Right cardiac atrium (tissue), 5 donors: ENCODE results near the gene GRHL3. TPM values are rescaled to one million over a fixed set of nuclear protein-coding genes. Genes with fewer than 3 reads are reported as not detected.

Source experiments
- ATAC-seq, 2 donors: fragments of 200-7000 bp; cut with Tn5 transposase; one replicate each; pipeline versions ENCODE4 v1.8.0 to v1.9.1; 2020; ENCODE audit warnings: moderate library complexity in 2 of 2, mild to moderate bottlenecking in 1 of 2
- DNase-seq, 3 donors: peaks; one replicate each; pipeline ENCODE4 v3.0.0-alpha.2; 2020
- H3K27ac ChIP-seq: one replicate; pipeline ENCODE4 v1.5.1; 2013; ENCODE audit warnings: mild to moderate bottlenecking, low read length, control low read depth, moderate library complexity
- H3K27me3 ChIP-seq: one replicate; pipeline ENCODE4 v1.6.1; 2013; ENCODE audit not compliant: control insufficient read depth, insufficient read depth
- H3K4me1 ChIP-seq: one replicate; pipeline ENCODE4 v1.6.1; 2013; ENCODE audit warnings: low read length; ENCODE audit not compliant: control insufficient read depth, insufficient read depth
- H3K4me3 ChIP-seq: one replicate; pipeline ENCODE4 v1.5.1; 2013; ENCODE audit warnings: low read length, control low read depth
- H3K9me3 ChIP-seq: one replicate; pipeline ENCODE4 v1.6.1; 2013; ENCODE audit warnings: low read length; ENCODE audit not compliant: control insufficient read depth
- WGBS: extraction: QIAGEN DNeasy Blood & Tissue Kit; methylation state at CpG from one replicate; pipeline ENCODE4 v1.1.7; 2013; 5-methylcytosine and 5-hydroxymethylcytosine counted together
- intact Hi-C, 4 donors: fragments of 100-400 bp; cut with DNase I; formaldehyde crosslinking; loops; one replicate each; pipeline versions ENCODE4 v1.11.0 to v1.14.0; 2022 to 2023
- polyA plus RNA-seq: library from polyadenylated mRNA; stranded (reverse); fragments of 200-250 nt; gene quantifications from one replicate; pipeline ENCODE4 v1.2.3, GENCODE V29; 2013
- total RNA-seq, 4 donors: library from RNA; stranded (reverse); fragmentation: NEBNext Ultra II Directional; extraction: Animal tissue kit (Norgen Biotek cat#: 25700); gene quantifications; one replicate each; pipeline ENCODE4 v1.2.1, GENCODE V29; 2021
- donor health status: healthy with polysubstance abuse.
- donor health status: DM: no; HTN: yes; CAD: no.
- donor health status: DM: no; HTN: no; CAD: no.
- donor health status: DM: no; HTN: yes; CAD: no; lungs with severe emphysema.
- donor health status: DM: yes; HTN: yes; CAD: no.

The GRHL3 gene
- total and polyA plus RNA-seq, 5 donors: 0.39 to 1.7 (median 0.85) TPM; not detected in 2

DNA sequence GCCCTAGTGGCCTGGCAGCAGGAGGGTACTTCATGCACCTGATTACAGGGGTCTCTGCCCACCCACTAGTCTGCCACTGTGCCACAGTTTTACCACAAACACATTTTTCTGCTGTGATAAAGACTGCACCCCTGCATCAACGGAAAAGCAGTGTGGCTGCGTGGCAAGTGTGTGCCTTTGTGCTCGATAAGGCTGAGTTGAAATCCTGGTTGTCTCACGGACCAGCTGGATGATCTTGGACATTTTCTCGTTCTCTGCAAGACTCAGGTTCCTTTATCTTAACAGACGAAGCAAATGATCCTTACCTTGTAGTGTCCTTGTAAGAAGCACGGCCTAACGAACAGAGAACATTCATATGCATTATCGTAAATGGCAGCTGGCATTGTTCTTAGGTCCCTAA lies 10.2 kb downstream of the GRHL3 start:
- no peak for ATAC-seq
- Histone ChIP-seq H3K27me3 (no peaks in the 10 kb centered on the region), H3K27ac (no peak overlapping the region), H3K4me3 (no peak overlapping the region), H3K4me1 (no peaks in the 10 kb centered on the region), H3K9me3 (no peaks in the 10 kb centered on the region)
- DNase-seq: no peak
- WGBS: 80% methylated on average over 9 of the region's 9 CpGs
- intact Hi-C loops: no loop called here

DNA sequence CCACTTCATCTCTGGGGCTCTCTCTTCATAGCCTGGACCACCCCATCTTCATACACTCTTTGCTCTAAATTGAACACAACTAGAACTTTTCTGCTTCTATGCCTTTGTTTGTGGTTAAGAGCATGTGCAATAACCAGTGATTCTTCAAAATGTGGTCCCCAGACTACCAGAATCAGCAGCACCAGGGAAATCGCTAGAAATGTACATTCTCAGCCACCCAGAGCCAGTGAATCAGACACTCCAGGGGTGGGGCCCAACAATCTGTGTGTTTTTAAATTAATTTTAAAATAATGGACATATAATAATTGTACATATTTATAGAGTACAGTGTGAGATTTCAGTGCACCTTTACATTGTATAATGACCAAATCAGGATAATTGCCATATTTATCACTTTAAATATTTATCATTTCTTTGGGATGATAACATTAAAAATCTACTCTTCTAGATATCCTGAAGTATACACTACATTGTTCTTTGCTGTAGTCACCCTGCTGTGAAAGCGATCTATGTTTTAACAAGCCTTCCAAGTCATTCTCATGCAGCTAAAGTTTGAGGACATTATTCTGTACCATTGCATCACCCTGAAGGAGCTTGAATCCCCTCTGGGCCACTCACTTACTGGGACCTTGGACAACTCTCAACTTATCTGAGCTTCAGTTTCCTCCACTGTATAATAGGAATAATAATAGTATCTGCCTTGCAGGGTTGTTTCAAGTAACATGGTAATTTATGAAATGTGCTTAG lies 10.8 kb downstream of the GRHL3 start:
- ATAC-seq: no peak
- no peaks in the 10 kb centered on the region for H3K9me3 ChIP-seq
- intact Hi-C loops: no loop called here
- 78% methylated on average over 2 of the region's 2 CpGs for WGBS
- no peak overlapping the region for H3K27ac ChIP-seq
- DNase-seq: no peak
- H3K4me1 ChIP-seq: no peaks in the 10 kb centered on the region
- no peak overlapping the region for H3K4me3 ChIP-seq
- no peaks in the 10 kb centered on the region for H3K27me3 ChIP-seq

DNA sequence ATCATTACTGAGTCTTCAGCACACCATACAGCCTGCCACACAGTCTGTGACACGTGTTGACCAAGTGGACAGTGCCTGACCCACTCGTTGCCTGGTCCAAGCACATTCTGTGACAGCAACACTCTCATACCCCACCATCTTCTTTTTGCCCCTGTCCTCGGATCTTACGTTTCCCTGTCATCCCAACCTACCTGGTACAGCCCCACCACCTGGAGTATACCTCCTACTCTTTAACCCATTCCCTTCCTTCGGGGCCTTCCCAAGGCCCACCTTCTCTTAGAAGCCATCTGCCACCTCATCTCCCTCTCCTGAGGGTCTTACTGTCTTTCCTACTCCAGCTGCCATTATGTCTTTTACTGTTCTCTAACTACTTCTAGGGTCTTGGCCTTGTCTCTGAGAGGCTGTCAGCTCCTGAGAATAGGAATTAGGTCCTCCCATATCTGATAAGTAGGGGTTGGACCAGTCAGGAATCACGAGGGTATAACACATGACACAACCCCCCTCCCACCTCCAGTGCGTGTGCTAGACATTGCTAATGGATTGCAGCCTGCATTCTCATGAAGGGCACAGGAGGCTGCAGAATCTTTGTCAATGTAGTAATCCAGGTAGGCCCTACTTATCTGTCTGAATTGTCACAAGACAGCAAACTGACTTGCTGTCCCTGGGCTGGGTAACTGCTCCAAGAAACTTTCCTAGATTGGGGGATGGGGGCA lies 13.0 kb downstream of the GRHL3 start:
- intact Hi-C loops: no loop called here
- DNase-seq (no peak), ATAC-seq (no peak)
- Histone ChIP-seq H3K27me3 (no peaks in the 10 kb centered on the region), H3K9me3 (no peaks in the 10 kb centered on the region), H3K27ac (no peak overlapping the region), H3K4me3 (no peak overlapping the region), H3K4me1 (no peaks in the 10 kb centered on the region)
- 83% methylated on average over 7 of the region's 7 CpGs for WGBS

DNA sequence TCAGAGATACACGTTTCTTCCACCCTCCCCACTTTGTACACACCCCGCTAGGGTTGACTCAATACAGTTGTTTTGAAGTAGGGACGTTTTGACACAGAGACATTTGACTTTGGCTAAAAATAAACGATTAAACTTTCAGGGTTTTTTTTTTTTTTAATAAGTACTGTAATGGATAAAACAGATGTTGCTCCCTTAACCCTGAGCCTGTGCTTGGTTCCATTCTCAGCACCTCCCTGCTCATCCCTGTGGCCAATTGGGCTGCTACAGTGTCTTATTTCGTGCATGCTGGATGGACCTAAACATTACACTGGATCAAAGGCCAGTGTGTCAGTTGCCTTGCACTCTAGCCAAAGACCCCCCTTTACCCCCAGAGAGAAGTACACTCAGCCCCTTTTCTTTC lies 16.9 kb downstream of the GRHL3 start:
- Histone ChIP-seq H3K4me3 (no peak overlapping the region), H3K4me1 (no peaks in the 10 kb centered on the region), H3K9me3 (no peaks in the 10 kb centered on the region), H3K27me3 (no peaks in the 10 kb centered on the region), H3K27ac (no peak overlapping the region)
- no peak for DNase-seq
- intact Hi-C loops: no loop called here
- whole genome bisulfite sequencing: 60% methylated on average over 5 of the region's 5 CpGs
- no peak for ATAC-seq

DNA sequence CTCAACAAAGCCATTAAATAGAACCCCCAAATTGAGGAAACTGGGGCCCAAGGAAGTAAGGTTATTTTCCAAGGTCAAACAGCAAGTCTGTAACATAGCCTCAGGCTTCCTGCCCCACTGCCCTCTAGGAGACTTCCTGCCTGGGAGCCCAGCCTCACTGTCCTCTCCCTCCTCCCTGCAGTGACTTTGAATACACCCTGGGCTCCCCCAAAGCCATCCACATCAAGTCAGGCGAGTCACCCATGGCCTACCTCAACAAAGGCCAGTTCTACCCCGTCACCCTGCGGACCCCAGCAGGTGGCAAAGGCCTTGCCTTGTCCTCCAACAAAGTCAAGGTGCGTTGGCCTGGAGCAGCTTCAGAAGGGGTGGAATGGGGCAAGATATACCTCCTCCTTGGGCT lies 18.3 kb downstream of the GRHL3 start:
- no peaks in the 10 kb centered on the region for H3K27me3 ChIP-seq
- no peaks in the 10 kb centered on the region for H3K4me1 ChIP-seq
- WGBS: 96% methylated on average over 4 of the region's 4 CpGs
- intact Hi-C loops: no loop called here
- H3K4me3 ChIP-seq: no peak overlapping the region
- no peaks in the 10 kb centered on the region for H3K9me3 ChIP-seq
- ATAC-seq: peak in 1 of 2 donors; percentile 31
- H3K27ac ChIP-seq: no peak overlapping the region
- no peak for DNase-seq

DNA sequence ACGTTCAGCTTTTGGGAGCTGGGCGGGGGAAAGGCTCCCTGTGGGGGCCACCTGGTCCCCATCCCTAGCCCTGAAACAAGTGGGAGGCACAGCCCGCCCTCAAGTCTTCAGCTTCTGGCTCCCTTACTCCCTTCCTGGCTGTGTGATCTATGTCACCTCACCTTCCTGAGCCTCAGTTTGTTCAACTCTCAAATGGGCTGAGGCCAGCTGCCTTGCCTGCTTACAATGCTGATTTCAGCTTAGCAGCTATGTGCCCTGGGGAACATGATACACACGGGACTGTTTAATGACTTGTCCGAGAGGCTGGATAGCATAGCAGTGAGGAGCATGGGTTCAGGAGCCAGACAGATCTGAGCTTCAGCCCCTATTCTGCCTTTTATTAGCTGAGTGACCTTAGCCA lies 19.3 kb downstream of the GRHL3 start:
- intact Hi-C loops: no loop called here
- H3K27me3 ChIP-seq: no peaks in the 10 kb centered on the region
- WGBS: 81% methylated on average over 5 of the region's 5 CpGs
- no peak for DNase-seq
- no peak for ATAC-seq
- no peaks in the 10 kb centered on the region for H3K9me3 ChIP-seq
- H3K4me3 ChIP-seq: no peak overlapping the region
- H3K4me1 ChIP-seq: no peaks in the 10 kb centered on the region
- H3K27ac ChIP-seq: no peak overlapping the region

DNA sequence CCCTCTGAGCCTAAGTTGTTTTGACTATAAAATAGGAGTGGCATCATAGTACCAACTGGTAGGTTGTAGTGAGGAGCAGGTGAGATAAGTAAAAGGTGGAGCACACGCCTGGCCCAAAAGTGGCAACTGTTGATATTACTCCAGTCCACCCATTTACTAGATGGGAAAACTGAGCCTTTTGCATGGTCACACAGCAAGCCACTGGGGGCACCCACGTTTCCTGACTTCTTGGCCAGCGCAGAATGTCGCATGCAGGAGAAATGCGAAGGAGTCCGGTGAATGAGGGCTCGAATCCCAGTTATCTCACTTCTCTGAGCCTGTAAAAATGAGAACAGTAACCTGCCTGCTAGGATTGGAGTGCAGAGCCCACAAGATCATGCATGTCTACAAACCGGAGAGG lies 20.8 kb downstream of the GRHL3 start:
- Histone ChIP-seq H3K27ac (no peak overlapping the region), H3K27me3 (no peaks in the 10 kb centered on the region), H3K4me3 (no peak overlapping the region), H3K4me1 (no peaks in the 10 kb centered on the region), H3K9me3 (no peaks in the 10 kb centered on the region)
- ATAC-seq (no peak), DNase-seq (no peak)
- 93% methylated on average over 8 of the region's 8 CpGs for WGBS
- intact Hi-C loops: no loop called here

DNA sequence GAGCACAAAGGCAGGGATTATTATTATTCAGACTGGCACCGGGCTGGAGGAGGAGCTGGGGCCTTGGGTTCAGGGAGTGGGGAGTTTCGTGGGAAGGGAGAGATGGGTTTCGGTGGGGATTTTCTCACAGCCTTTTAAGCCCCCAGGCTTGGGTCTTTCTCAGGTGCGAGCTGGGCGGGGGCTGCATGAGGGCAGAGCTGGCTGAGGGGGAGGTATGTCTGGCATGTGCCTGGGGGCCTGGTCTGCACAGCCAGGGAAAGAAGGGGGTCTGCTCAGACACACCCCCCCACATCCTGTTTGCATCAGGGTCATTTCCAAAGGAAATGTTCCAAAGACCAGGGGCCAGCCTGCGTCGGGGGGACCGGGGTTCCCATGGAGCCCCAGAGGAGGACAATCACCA lies 21.6 kb downstream of the GRHL3 start:
- ATAC-seq (no peak), DNase-seq (no peak)
- Histone ChIP-seq H3K4me3 (no peak overlapping the region), H3K27ac (no peak overlapping the region), H3K9me3 (no peaks in the 10 kb centered on the region), H3K27me3 (no peaks in the 10 kb centered on the region), H3K4me1 (no peaks in the 10 kb centered on the region)
- 73% methylated on average over 8 of the region's 8 CpGs for WGBS
- intact Hi-C loops: no loop called here

DNA sequence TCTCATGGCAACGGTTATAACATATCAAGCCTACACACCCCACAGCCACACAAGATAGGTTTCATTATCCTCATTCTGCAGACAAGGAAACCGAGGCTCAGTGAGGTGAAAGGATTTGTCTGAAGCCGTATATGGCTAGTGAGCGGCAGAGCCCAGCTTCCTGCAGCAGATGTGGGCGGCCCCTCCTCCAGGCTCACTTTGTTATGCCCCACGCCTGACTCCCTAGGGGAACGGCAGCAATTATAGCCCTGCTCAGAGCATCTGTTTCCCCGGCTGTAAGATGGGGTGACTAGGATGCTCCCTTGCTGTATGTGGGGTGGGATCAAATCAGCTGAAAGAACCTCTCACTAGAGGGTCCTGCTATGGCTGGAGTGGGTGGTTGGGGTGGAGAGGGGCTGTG lies 22.1 kb downstream of the GRHL3 start:
- H3K4me1 ChIP-seq: no peaks in the 10 kb centered on the region
- H3K27me3 ChIP-seq: no peaks in the 10 kb centered on the region
- H3K4me3 ChIP-seq: no peak overlapping the region
- DNase-seq (no peak), ATAC-seq (no peak)
- intact Hi-C loops: no loop called here
- 67% methylated on average over 8 of the region's 8 CpGs for WGBS
- no peaks in the 10 kb centered on the region for H3K9me3 ChIP-seq
- H3K27ac ChIP-seq: no peak overlapping the region

DNA sequence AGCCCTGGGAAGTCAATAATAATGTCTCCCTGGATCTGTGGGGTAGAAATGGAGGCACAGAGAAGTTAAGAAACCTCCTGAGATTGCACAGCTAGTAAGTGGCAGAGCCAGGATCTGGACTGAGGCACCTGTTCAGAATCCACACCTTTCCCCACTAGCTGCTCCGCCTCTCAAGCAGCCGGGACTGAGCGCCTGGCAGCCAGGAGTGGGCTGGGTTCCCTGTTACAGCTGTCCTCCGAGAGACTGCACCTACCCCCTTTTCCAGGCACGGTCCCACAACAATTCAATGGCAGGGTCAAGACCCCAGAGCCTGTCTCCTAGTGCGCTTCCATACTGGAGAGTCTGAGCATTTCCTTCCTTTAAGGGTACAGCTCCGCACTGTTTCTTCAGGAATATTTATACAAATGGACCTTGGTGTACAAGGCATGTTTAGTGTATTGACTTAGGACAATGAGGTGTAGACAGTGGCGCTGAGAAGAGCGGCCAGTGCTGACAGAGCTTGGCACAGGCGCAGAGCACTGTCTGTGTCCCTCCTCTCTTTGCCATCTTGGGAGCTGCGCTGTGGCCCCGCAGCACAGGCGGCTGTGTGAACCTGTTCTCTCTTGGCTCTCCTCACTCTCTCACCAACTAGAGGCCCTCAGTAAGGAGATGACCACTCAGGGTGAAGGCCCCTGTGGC lies 24.4 kb downstream of the GRHL3 start:
- H3K27ac ChIP-seq: no peak overlapping the region
- ATAC-seq (peak in 1 of 2 donors; percentile 10), DNase-seq (no peak)
- H3K27me3 ChIP-seq: no peaks in the 10 kb centered on the region
- H3K9me3 ChIP-seq: no peaks in the 10 kb centered on the region
- H3K4me1 ChIP-seq: no peaks in the 10 kb centered on the region
- no peak overlapping the region for H3K4me3 ChIP-seq
- WGBS: 79% methylated on average over 13 of the region's 13 CpGs
- intact Hi-C loops: no loop called here

DNA sequence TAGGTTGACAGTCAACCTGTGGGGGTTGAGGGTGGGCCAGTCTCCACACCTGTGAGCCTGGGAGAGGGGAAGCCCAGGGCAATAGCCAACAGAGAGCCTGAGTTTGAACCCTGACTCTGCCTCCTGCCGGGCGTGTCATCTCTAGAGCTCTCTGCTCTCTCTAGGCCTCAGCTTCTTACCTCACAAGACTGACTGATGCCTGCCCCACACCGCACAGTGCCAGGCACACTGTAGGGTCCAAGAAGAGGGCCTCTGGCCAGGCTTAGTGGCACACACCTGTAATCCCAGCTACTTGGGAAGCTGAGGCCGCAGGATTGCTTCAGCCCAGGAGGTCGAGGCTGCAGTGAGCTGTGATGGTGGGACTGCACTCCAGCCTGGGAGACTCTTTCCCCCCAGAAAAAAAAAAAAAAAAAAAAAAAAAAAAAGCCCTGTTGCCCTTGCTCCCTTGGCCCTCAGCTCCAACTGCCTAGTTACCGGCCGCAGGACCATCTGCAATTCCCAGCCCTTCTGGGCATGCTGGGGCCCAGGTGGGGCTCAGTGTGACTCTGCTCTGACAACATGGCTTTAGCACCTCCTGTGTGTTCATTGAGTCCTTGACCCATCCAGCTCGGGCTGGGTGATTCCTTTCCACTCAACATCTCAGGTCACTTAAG lies 25.1 kb downstream of the GRHL3 start:
- intact Hi-C loops: no loop called here
- Histone ChIP-seq H3K9me3 (no peaks in the 10 kb centered on the region), H3K27ac (no peak overlapping the region), H3K4me3 (no peak overlapping the region), H3K4me1 (no peaks in the 10 kb centered on the region), H3K27me3 (no peaks in the 10 kb centered on the region)
- ATAC-seq: no peak
- 80% methylated on average over 8 of the region's 8 CpGs for WGBS
- no peak for DNase-seq
